ENCODE data around the gene WFIKKN1.

- TF ChIP-seq CTCF (conservative IDR thresholded peaks at IDR 0.05; ENCODE audit: low read length) (no peak), EZH2phosphoT487 (IDR thresholded peaks at IDR 0.05; ENCODE audit: borderline replicate concordance, low read depth, low read length) (no peak)
These were observed 35.7 kb upstream of the WFIKKN1 start for GRCh38 chr16:595094-595528.
